SK-N-SH (cell line): Measurements from ENCODE around the gene MOB2. TPM values are rescaled to one million over a fixed set of nuclear protein-coding genes. Genes with fewer than 3 reads are reported as not detected.

Experiments
- CTCF ChIA-PET: fragments of 300-600, 350-600 bp; formaldehyde crosslinking; extraction: SDS; loops from one replicate; lab custom pipeline; 2021; lab: Yijun Ruan, JAX
- POLR2A ChIA-PET: fragments of 350-600 bp; sonication (Branson Sonifier 250); formaldehyde crosslinking; extraction: SDS; loops from one replicate; lab custom pipeline; 2020; ENCODE audit warnings: antibody characterized with exemption, inconsistent platforms; lab: Yijun Ruan, JAX
- DNase-seq: peaks from one replicate; pipeline ENCODE4 v3.0.0; 2012
- H2AFZ ChIP-seq: fragments of 200-600 bp; sonication (generic); 2 replicates; pipeline ENCODE4 v1.8.1; 2016; ENCODE audit warnings: antibody characterized with exemption, mild to moderate bottlenecking, low read depth
- H3F3A ChIP-seq: fragments of 200-600 bp; sonication (generic); replicated peaks from 2 replicates; pipeline ENCODE3; 2016; ENCODE audit warnings: antibody characterized with exemption, mild to moderate bottlenecking; ENCODE audit not compliant: insufficient read depth
- H3K27ac ChIP-seq, 2 experiments: fragments of 200-500 bp in 1 of 2; fragments of 200-600 bp in 1 of 2; sonication (Bioruptor generic) in 1 of 2; sonication (generic), shearing (Covaris generic) in 1 of 2; 2 replicates each; pipeline versions ENCODE4 v1.5.1 to v1.6.1; 2014 to 2016; ENCODE audit warnings: low read depth in 2 of 2, inconsistent platforms in 1 of 2, low read length in 1 of 2, mild to moderate bottlenecking in 1 of 2, mixed read lengths in 1 of 2
- H3K27me3 ChIP-seq: fragments of 200-600 bp; sonication (generic), shearing (Covaris generic); 2 replicates; pipeline ENCODE4 v1.6.1; 2016; ENCODE audit warnings: mixed run types; ENCODE audit not compliant: insufficient read depth
- H3K36me3 ChIP-seq, 2 experiments: fragments of 200-500 bp in 1 of 2; fragments of 200-600 bp in 1 of 2; sonication (Bioruptor generic) in 1 of 2; sonication (generic) in 1 of 2; replicated peaks in 1 of 2; 2 replicates each; pipeline versions ENCODE3 to v1.5.1; 2014 to 2016; ENCODE audit warnings: low read length in 1 of 2, mild to moderate bottlenecking in 1 of 2; ENCODE audit not compliant: insufficient read depth in 2 of 2, control insufficient read depth in 1 of 2
- H3K4me1 ChIP-seq, 2 experiments: fragments of 200-500 bp in 1 of 2; fragments of 200-600 bp in 1 of 2; sonication (Bioruptor generic) in 1 of 2; sonication (generic), shearing (Covaris generic) in 1 of 2; 2 replicates each; pipeline versions ENCODE4 v1.5.1 to v1.6.1; 2014 to 2016; ENCODE audit warnings: low read depth in 1 of 2, low read length in 1 of 2, mixed run types in 1 of 2; ENCODE audit not compliant: insufficient read depth in 2 of 2, control insufficient read depth in 1 of 2
- H3K4me2 ChIP-seq: fragments of 200-600 bp; sonication (generic), shearing (Covaris generic); 2 replicates; pipeline ENCODE4 v1.6.1; 2017; ENCODE audit warnings: mixed run types
- H3K4me3 ChIP-seq, 2 experiments: fragments of 200-500 bp in 1 of 2; fragments of 200-600 bp in 1 of 2; sonication (Bioruptor generic) in 1 of 2; sonication (generic), shearing (Covaris generic) in 1 of 2; 2 replicates each; pipeline versions ENCODE4 v1.5.1 to v1.8.1; 2014 to 2016; ENCODE audit warnings: low read depth in 2 of 2, inconsistent platforms in 1 of 2, low read length in 1 of 2, mild to moderate bottlenecking in 1 of 2, mixed read lengths in 1 of 2, moderate library complexity in 1 of 2
- H3K79me2 ChIP-seq: fragments of 200-600 bp; sonication (generic); 2 replicates; pipeline ENCODE4 v1.8.1; 2017; ENCODE audit warnings: mild to moderate bottlenecking; ENCODE audit not compliant: insufficient read depth
- H3K9ac ChIP-seq: fragments of 200-600 bp; sonication (generic); 2 replicates; pipeline ENCODE4 v1.6.1; 2017; ENCODE audit warnings: mixed run types
- H3K9me2 ChIP-seq: fragments of 200-600 bp; sonication (generic); 2 replicates; pipeline ENCODE4 v1.6.1; 2017; ENCODE audit warnings: mixed run types
- H3K9me3 ChIP-seq: fragments of 200-600 bp; sonication (generic); 2 replicates; pipeline ENCODE4 v1.6.1; 2017; ENCODE audit warnings: mixed run types, mild to moderate bottlenecking, moderate library complexity
- H4K20me1 ChIP-seq: fragments of 200-600 bp; sonication (generic); 2 replicates; pipeline ENCODE4 v1.6.1; 2017; ENCODE audit warnings: mild to moderate bottlenecking, mixed run types; ENCODE audit not compliant: insufficient read depth
- CTCF ChIP-seq: fragments of 200-600 bp; sonication (generic); IDR thresholded peaks from 2 replicates; pipeline ENCODE4 v1.6.1; 2017; ENCODE audit warnings: antibody characterized with exemption, mild to moderate bottlenecking, moderate library complexity
- ELF1 ChIP-seq: IDR thresholded peaks from 2 replicates; pipeline ENCODE4 v1.4.0; 2012
- EZH2phosphoT487 ChIP-seq: fragments of 200-600 bp; sonication (generic); IDR thresholded peaks from 2 replicates; pipeline ENCODE4 v1.6.1; 2017; ENCODE audit warnings: low read depth, mixed run types, mild to moderate bottlenecking, antibody characterized with exemption, moderate library complexity, borderline replicate concordance
- FOXJ3 ChIP-seq: sonication (generic); formaldehyde crosslinking; IDR thresholded peaks from 2 replicates; pipeline ENCODE4 v1.5.1; 2020; ENCODE audit warnings: mild to moderate bottlenecking, missing genetic modification reagents
- FOXM1 ChIP-seq: IDR thresholded peaks from 2 replicates; pipeline ENCODE4 v1.4.0; 2012; ENCODE audit warnings: low read depth, mild to moderate bottlenecking
- GABPA ChIP-seq: IDR thresholded peaks from 2 replicates; pipeline ENCODE4 v1.4.0; 2012; ENCODE audit warnings: low read depth, mild to moderate bottlenecking
- IRF3 ChIP-seq: fragments of 150-350 bp; IDR thresholded peaks from 2 replicates; pipeline ENCODE4 v1.6.1; 2016; ENCODE audit warnings: mild to moderate bottlenecking, low read depth, low read length
- MAX ChIP-seq: IDR thresholded peaks from 2 replicates; pipeline ENCODE4 v1.4.0; 2012; ENCODE audit warnings: low read depth
- MEF2A ChIP-seq: IDR thresholded peaks from 2 replicates; pipeline ENCODE4 v1.4.0; 2012; ENCODE audit warnings: low read depth, borderline replicate concordance
- MXI1 ChIP-seq: IDR thresholded peaks from 2 replicates; pipeline ENCODE4 v1.6.1; 2012; ENCODE audit warnings: mild to moderate bottlenecking, low read depth, low read length, improper control_type of control experiment
- NFIC ChIP-seq: IDR thresholded peaks from 2 replicates; pipeline ENCODE4 v1.4.0; 2012; ENCODE audit warnings: borderline replicate concordance
- RAD21 ChIP-seq: IDR thresholded peaks from 2 replicates; pipeline ENCODE4 v1.6.1; 2012; ENCODE audit warnings: mild to moderate bottlenecking, low read length
- RCOR1 ChIP-seq: fragments of 150-350 bp; IDR thresholded peaks from 2 replicates; pipeline ENCODE4 v1.6.1; 2017; ENCODE audit warnings: antibody characterized with exemption, low read length
- RFX5 ChIP-seq: IDR thresholded peaks from 2 replicates; pipeline ENCODE4 v1.6.1; 2012; ENCODE audit warnings: mild to moderate bottlenecking, improper control_type of control experiment, low read length
- RXRA ChIP-seq: IDR thresholded peaks from 2 replicates; pipeline ENCODE4 v1.4.0; 2012; ENCODE audit warnings: low read depth, mild to moderate bottlenecking, borderline replicate concordance
- SMC3 ChIP-seq: IDR thresholded peaks from 2 replicates; pipeline ENCODE4 v1.6.1; 2012; ENCODE audit warnings: low read depth, low read length, improper control_type of control experiment
- TAF1 ChIP-seq: IDR thresholded peaks from 2 replicates; pipeline ENCODE4 v1.6.1; 2012; ENCODE audit warnings: low read depth, mild to moderate bottlenecking, low read length, moderate library complexity, borderline replicate concordance
- TCF12 ChIP-seq: IDR thresholded peaks from 2 replicates; pipeline ENCODE4 v1.4.0; 2012
- USF1 ChIP-seq: IDR thresholded peaks from 2 replicates; pipeline ENCODE4 v1.4.0; 2012; ENCODE audit warnings: low read depth, borderline replicate concordance
- ZBTB33 ChIP-seq: IDR thresholded peaks from 2 replicates; pipeline ENCODE4 v1.4.0; 2012; ENCODE audit warnings: low read depth, borderline replicate concordance
- WGBS: methylation state at CpG from one replicate; pipeline ENCODE4 v1.1.6; 2017; ENCODE audit warnings: low lambda C conversion rate; 5-methylcytosine and 5-hydroxymethylcytosine counted together
- polyA plus RNA-seq, 3 experiments: library from polyadenylated mRNA; depleted of rRNA; stranded (reverse); fragments of >200 nt; gene quantifications; 2 replicates each; pipeline ENCODE4 v1.2.3, GENCODE V29; 2012

Gene MOB2
- polyA plus RNA-seq, 1 of the 3 experiments (the other 2 are of a cell fraction): 45.8 TPM

DNA sequence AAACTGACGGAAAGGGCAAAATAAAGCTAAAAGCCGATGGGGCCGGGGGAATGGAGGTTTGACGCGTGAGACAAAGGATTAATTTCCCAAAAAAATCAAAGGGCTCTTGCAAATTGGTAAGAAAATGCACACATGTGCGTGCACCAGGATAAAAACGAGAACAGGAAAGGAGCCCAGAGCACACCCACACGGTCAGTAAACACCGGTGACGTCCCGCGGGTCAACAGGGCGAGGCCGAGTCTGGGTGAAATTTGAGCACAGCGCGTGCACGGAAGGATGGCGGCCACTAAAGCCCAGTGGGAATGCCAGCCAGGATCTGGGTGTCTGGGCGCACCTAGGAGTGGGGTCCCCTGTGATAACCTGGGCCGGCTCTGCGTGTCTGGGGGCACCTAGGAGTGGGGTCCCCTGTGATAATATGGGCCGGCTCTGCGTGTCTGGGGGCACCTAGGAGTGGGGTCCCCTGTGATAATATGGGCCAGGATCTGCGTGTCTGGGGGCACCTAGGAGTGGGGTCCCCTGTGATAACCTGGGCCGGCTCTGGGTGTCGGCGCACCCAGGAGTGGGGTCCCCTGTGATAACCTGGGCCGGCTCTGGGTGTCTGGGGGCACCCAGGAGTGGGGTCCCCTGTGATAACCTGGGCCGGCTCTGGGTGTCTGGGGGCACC is 52.5 kb downstream of the MOB2 start:
- Histone ChIP-seq H3K4me3 (no peak overlapping the region), H3K9ac (no peak overlapping the region), H3K4me1 (peaks cover 0 to 24% of the 10 kb centered on the region in 2 experiments; a peak in 1 of 4 replicates), H2AFZ (no peak overlapping the region), H3F3A (no peaks in the 10 kb centered on the region), H3K9me2 (no peaks in the 10 kb centered on the region), H3K79me2 (no peaks in the 10 kb centered on the region), H4K20me1 (no peaks in the 10 kb centered on the region), H3K9me3 (no peaks in the 10 kb centered on the region), H3K27ac (no peak overlapping the region), H3K27me3 (no peaks in the 10 kb centered on the region), H3K36me3 (no peaks in the 10 kb centered on the region), H3K4me2 (no peak overlapping the region)
- TF ChIP-seq TCF12 (no peak), USF1 (no peak), FOXJ3 (CRISPR knock-in tag) (no peak), RXRA (no peak), SMC3 (no peak), EZH2phosphoT487 (no peak), TAF1 (no peak), RAD21 (no peak), CTCF (no peak), RCOR1 (no peak), GABPA (no peak), MAX (no peak), RFX5 (no peak)
- WGBS: 91% methylated on average over 24 of the region's 29 CpGs
- ChIA-PET POLR2A (no interaction called here), CTCF (interaction anchor here (0.6 to 1.4 kb wide), 2 partner anchors 28 to 32 kb away, joined by 3 read pairs; no protein-coding TSS in a partner anchor)
- no peak for DNase-seq

GRCh38 chr11:1433568-1433967 is 53.0 kb downstream of the MOB2 start:
- H4K20me1 ChIP-seq: no peaks in the 10 kb centered on the region
- H3K4me2 ChIP-seq: no peak overlapping the region
- no peaks in the 10 kb centered on the region for H3K9me3 ChIP-seq
- no peak overlapping the region for H2AFZ ChIP-seq
- WGBS: 84% methylated on average over 6 of the region's 15 CpGs
- H3F3A ChIP-seq: no peaks in the 10 kb centered on the region
- H3K9me2 ChIP-seq: no peaks in the 10 kb centered on the region
- H3K36me3 ChIP-seq: no peaks in the 10 kb centered on the region
- H3K79me2 ChIP-seq: no peaks in the 10 kb centered on the region
- H3K4me3 ChIP-seq: no peak overlapping the region
- no peak for DNase-seq
- no peak overlapping the region for H3K27ac ChIP-seq
- POLR2A ChIA-PET: no interaction called here
- CTCF ChIA-PET: interaction anchor here (0.6 to 1.4 kb wide), 2 partner anchors 28 to 32 kb away, joined by 3 read pairs; no protein-coding TSS in a partner anchor
- no peak overlapping the region for H3K9ac ChIP-seq
- H3K4me1 ChIP-seq: peaks cover 0 to 18% of the 10 kb centered on the region in 2 experiments; a peak in 1 of 4 replicates
- no peaks in the 10 kb centered on the region for H3K27me3 ChIP-seq
- TF ChIP-seq ZBTB33 (no peak), CTCF (no peak), NFIC (no peak), ELF1 (no peak), MXI1 (no peak), RCOR1 (no peak), IRF3 (no peak), MEF2A (no peak), FOXM1 (no peak), TAF1 (no peak)
